ENCODE measurements around the gene FRMD3. TPM values are rescaled to one million over a fixed set of nuclear protein-coding genes. Genes with fewer than 3 reads are reported as not detected.

Gene FRMD3
- total and polyA plus RNA-seq, 4 donors, result 0.16 to 0.75 (median 0.48) TPM

GRCh38 chr9:83472221-83472665, 66.0 kb downstream of the FRMD3 start:
- H3K4me1 ChIP-seq (ENCODE audit: control insufficient read depth in 4 of 4, insufficient read depth in 4 of 4, low read length in 3 of 4), result peaks cover 0 to 4% (median 0%) of the 10 kb centered on the region in 4 donors
- no peak overlapping the region for H3K9ac ChIP-seq (ENCODE audit: low read depth in 1 of 2, low read length in 2 of 2)
- H3K9me3 ChIP-seq (ENCODE audit: control insufficient read depth in 4 of 4, low read length in 3 of 4), result no peaks in the 10 kb centered on the region
- no peaks in the 10 kb centered on the region for H3K36me3 ChIP-seq (ENCODE audit: control insufficient read depth in 4 of 4, insufficient read depth in 3 of 4, low read depth in 1 of 4, low read length in 3 of 4)
- H3K4me3 ChIP-seq (ENCODE audit: low read depth in 1 of 3, low read length in 3 of 3), result no peak overlapping the region
- DNase-seq (ENCODE audit: low spot score), result no peak
- 66% methylated on average over 4 of the region's 4 CpGs for WGBS
- no peaks in the 10 kb centered on the region for H3K27me3 ChIP-seq (ENCODE audit: control insufficient read depth in 4 of 4, insufficient read depth in 4 of 4, low read length in 3 of 4)
- H3K27ac ChIP-seq (ENCODE audit: low read depth in 1 of 2, low read length in 2 of 2), result no peak overlapping the region
- no peak for TF ChIP-seq GABPA (IDR thresholded peaks at IDR 0.05 in 1 of 2, conservative IDR thresholded peaks at IDR 0.05 in 1 of 2)
- TF ChIP-seq SP1 (IDR thresholded peaks at IDR 0.05), result no peak
- TF ChIP-seq EGR1 (IDR thresholded peaks at IDR 0.05; ENCODE audit: low read depth in 2 of 2), result no peak
- TF ChIP-seq RAD21 (IDR thresholded peaks at IDR 0.05), result no peak
- TF ChIP-seq HNF4A (conservative IDR thresholded peaks at IDR 0.05), result no peak
- TF ChIP-seq HNF4G (IDR thresholded peaks at IDR 0.05), result no peak
- TF ChIP-seq YY1 (IDR thresholded peaks at IDR 0.05), result no peak
- no peak for TF ChIP-seq FOXA2 (IDR thresholded peaks at IDR 0.05)
- TF ChIP-seq JUND (IDR thresholded peaks at IDR 0.05), result no peak
- no peak for TF ChIP-seq REST (IDR thresholded peaks at IDR 0.05)
- TF ChIP-seq RXRA (IDR thresholded peaks at IDR 0.05), result no peak
- no peak for TF ChIP-seq ZBTB33 (IDR thresholded peaks at IDR 0.05)
- TF ChIP-seq ATF3 (IDR thresholded peaks at IDR 0.05), result no peak
- no peak for TF ChIP-seq MAX (IDR thresholded peaks at IDR 0.05)
- TF ChIP-seq FOXA1 (IDR thresholded peaks at IDR 0.05), result no peak
- no peak for TF ChIP-seq NR2F2 (IDR thresholded peaks at IDR 0.05)
- no peak for TF ChIP-seq TAF1 (conservative IDR thresholded peaks at IDR 0.05)
- no peak for TF ChIP-seq CTCF (IDR thresholded peaks at IDR 0.05; ENCODE audit: low read depth, low read length, missing input control)
